Activated CD8-positive, alpha-beta T cell treated with anti-CD3 and anti-CD28 coated beads for 36 hours (primary cell): ENCODE measurements around the gene WWC1. TPM values are rescaled to one million over a fixed set of nuclear protein-coding genes. Genes with fewer than 3 reads are reported as not detected.

ENCODE experiments used
- ATAC-seq: fragments of 200-7000 bp; cut with Tn5 transposase; one replicate; pipeline ENCODE4 v1.10.0; 2021; ENCODE audit warnings: mild to moderate bottlenecking, moderate library complexity
- CTCF ChIA-PET: fragments of 350-600 bp; sonication (Branson Sonifier 250); formaldehyde crosslinking; loops from one replicate; lab custom pipeline; 2021; ENCODE audit warnings: antibody characterized with exemption; lab: Charles Lee
- POLR2A ChIA-PET: fragments of 350-600 bp; sonication (Branson Sonifier 250); formaldehyde crosslinking; loops from one replicate; lab custom pipeline; 2021; ENCODE audit warnings: antibody characterized with exemption; lab: Charles Lee
- DNase-seq: peaks from one replicate; pipeline ENCODE4 v3.0.0-alpha.2; 2020
- H3K27ac Mint-ChIP-seq: one replicate; pipeline ENCODE4 v1.8.0; 2021; ENCODE audit warnings: mild to moderate bottlenecking, mixed read lengths
- H3K27me3 Mint-ChIP-seq: one replicate; pipeline ENCODE4 v1.8.0; 2021; ENCODE audit warnings: mixed read lengths
- H3K36me3 Mint-ChIP-seq: one replicate; pipeline ENCODE4 v1.8.0; 2021; ENCODE audit warnings: low read depth, mixed read lengths
- H3K4me1 Mint-ChIP-seq: one replicate; pipeline ENCODE4 v1.8.0; 2021; ENCODE audit warnings: low read depth, mixed read lengths
- H3K4me3 Mint-ChIP-seq: one replicate; pipeline ENCODE4 v1.8.0; 2021; ENCODE audit warnings: mild to moderate bottlenecking, moderate library complexity, mixed read lengths
- H3K9me3 Mint-ChIP-seq: one replicate; pipeline ENCODE4 v1.8.0; 2021; ENCODE audit warnings: mixed read lengths
- intact Hi-C: fragments of 100-400 bp; cut with micrococcal nuclease; formaldehyde crosslinking; loops from one replicate; pipeline ENCODE4 v1.10.0; 2022
- total RNA-seq, 2 experiments: library from RNA; stranded (reverse); gene quantifications; one replicate each; pipeline ENCODE4 v1.2.3, GENCODE V29; 2021
- TF ChIP-seq, protein P1 (sequence below): fragments of 200-600 bp; IDR thresholded peaks from one replicate; pipeline ENCODE4 v1.8.0; 2022; ENCODE audit warnings: antibody characterized with exemption, mild to moderate bottlenecking

Gene WWC1
- total RNA-seq, 2 experiments from 2014 or later, result 0.45 to 0.47 TPM

DNA sequence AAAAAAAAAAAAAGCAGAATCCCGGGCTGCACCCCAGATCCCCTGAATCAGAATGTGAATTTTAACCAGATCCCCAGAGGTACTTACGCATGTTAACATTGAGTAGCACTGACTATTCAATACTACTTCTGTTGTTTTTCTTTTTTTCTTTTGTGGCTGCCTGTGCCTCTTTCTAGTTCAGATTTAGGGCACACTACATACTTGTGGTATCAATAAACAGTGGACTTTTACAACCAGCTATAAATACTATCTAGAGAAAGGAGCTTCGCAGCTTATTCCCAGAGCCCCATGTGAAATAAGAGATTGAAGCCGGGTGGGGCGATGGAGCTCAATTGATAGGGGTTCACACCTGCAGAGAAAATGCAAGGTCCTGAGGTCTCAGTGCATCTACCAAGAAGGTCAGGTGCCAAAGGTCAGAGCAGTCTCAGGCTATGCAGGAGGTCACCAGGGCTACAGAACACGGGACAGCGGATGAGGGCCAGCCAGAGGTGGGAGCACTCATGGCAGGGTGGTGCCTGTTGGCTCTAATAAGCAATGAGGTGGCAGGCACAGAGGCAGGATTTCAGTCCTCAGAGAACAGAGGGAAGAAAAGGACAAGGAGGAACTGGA lies 22.3 kb downstream of the WWC1 start:
- no peaks in the 10 kb centered on the region for H3K36me3 Mint-ChIP-seq
- no peak for ATAC-seq
- no peak overlapping the region for H3K4me3 Mint-ChIP-seq
- ChIA-PET CTCF (no interaction called here), POLR2A (no interaction called here)
- TF ChIP-seq, protein P1, sequence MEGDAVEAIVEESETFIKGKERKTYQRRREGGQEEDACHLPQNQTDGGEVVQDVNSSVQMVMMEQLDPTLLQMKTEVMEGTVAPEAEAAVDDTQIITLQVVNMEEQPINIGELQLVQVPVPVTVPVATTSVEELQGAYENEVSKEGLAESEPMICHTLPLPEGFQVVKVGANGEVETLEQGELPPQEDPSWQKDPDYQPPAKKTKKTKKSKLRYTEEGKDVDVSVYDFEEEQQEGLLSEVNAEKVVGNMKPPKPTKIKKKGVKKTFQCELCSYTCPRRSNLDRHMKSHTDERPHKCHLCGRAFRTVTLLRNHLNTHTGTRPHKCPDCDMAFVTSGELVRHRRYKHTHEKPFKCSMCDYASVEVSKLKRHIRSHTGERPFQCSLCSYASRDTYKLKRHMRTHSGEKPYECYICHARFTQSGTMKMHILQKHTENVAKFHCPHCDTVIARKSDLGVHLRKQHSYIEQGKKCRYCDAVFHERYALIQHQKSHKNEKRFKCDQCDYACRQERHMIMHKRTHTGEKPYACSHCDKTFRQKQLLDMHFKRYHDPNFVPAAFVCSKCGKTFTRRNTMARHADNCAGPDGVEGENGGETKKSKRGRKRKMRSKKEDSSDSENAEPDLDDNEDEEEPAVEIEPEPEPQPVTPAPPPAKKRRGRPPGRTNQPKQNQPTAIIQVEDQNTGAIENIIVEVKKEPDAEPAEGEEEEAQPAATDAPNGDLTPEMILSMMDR, result no peak
- H3K4me1 Mint-ChIP-seq, result no peaks in the 10 kb centered on the region
- no peak overlapping the region for H3K27ac Mint-ChIP-seq
- DNase-seq, result no peak
- intact Hi-C loops, result no loop called here
- no peaks in the 10 kb centered on the region for H3K9me3 Mint-ChIP-seq
- H3K27me3 Mint-ChIP-seq, result peaks cover 7% of the 10 kb centered on the region

DNA sequence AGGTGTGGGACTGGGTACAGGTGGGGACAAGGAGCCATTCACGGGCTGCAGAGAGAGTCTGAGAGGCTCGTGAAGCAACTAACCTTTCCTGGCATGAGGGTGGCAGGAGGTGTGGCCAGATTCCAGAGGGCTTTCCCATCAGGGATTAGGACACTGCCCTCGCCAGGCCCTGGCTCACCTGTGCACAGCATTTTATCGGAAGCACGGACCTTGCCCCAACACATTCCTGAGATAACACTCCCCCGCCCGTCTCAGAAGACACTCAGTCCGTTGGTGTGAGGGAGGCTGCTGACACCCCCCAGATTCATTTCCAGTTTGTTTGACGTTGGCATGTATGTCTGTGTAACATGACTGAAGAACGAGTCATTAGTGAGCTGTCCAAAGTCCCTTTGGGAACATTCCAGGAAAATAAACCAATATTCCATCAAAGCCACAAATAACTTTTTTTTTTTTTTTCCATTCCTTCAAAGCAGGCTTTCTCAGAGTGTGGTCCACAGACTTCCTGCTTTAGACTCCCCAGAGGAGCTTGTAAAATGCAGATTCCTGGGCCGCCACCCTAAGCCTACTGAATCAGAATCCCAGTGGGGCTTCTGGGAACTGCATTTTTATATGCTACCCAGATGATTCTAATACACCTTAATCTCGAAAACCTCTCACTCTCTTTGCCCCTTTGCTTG lies 23.4 kb downstream of the WWC1 start:
- no peak overlapping the region for H3K27ac Mint-ChIP-seq
- POLR2A ChIA-PET, result no interaction called here
- H3K36me3 Mint-ChIP-seq, result no peaks in the 10 kb centered on the region
- no peak for DNase-seq
- H3K4me1 Mint-ChIP-seq, result no peaks in the 10 kb centered on the region
- H3K9me3 Mint-ChIP-seq, result no peaks in the 10 kb centered on the region
- no peak overlapping the region for H3K4me3 Mint-ChIP-seq
- intact Hi-C loops, result no loop called here
- H3K27me3 Mint-ChIP-seq, result peaks cover 2% of the 10 kb centered on the region
- CTCF ChIA-PET, result no interaction called here
- no peak for ATAC-seq
- TF ChIP-seq, protein P1, result no peak

DNA sequence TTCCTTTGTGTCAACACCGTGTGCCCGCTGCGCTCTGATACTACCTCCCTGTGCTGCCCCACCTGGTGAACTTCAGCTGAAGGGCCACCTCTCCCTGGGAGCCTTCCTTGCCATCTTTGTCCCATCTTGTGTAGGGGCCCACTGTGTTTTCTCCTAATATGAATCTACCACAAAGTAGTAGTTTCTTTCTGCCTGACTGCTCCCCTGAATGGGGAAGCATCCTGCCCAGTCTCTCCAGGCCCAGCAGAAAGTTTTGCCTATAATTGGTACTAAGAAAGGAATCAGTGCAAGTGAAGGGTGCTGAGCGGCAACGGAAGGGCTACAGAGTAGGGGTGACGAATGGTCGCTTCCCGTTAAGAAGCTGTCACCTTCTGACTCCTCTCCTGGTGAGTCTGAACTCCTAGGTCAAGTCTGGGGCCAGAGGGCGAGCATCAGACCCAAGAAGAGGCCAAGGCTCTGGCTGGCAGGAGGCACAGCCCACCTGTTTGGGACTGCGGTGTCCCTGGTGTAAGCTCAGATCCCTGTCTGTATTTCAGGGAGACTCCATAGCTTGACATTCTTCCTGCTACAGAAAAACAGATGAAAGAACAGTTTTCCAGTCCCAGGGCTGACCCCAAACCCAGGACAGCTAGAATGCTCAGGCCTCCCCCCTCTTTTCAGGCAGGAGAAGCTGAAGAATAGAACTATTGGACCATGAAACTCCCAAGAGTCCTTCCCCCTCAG lies 24.1 kb downstream of the WWC1 start:
- no peak overlapping the region for H3K4me3 Mint-ChIP-seq
- POLR2A ChIA-PET, result no interaction called here
- no peak for DNase-seq
- CTCF ChIA-PET, result no interaction called here
- no peak for ATAC-seq
- no peaks in the 10 kb centered on the region for H3K4me1 Mint-ChIP-seq
- no peaks in the 10 kb centered on the region for H3K36me3 Mint-ChIP-seq
- no peaks in the 10 kb centered on the region for H3K9me3 Mint-ChIP-seq
- H3K27me3 Mint-ChIP-seq, result peaks cover 2% of the 10 kb centered on the region
- intact Hi-C loops, result no loop called here
- H3K27ac Mint-ChIP-seq, result no peak overlapping the region
- TF ChIP-seq, protein P1, result no peak

DNA sequence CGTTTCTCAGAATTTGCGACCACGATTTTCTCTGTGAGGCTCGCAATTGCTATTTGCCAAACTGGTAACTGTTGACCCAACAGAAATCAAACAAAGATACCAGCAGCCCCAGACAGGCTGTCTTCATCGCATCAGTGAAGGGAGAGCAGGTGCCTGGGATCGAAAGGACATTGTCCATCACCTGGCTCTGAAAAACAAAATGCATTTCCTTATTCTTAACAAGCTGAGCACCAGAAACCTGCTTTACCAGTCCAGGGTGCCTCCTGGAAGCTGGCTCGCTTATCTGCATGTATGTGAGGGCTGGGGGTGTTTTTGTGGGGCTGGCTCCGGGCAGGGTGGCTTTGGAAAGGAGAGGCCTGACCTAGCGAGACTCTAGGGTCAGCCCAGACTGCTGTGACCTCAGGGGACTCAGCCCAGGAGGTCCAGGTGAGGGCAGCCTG lies 24.7 kb downstream of the WWC1 start:
- POLR2A ChIA-PET, result no interaction called here
- intact Hi-C loops, result no loop called here
- TF ChIP-seq, protein P1, result no peak
- ATAC-seq, result no peak
- Mint-ChIP-seq H3K27ac (no peak overlapping the region), H3K36me3 (no peaks in the 10 kb centered on the region), H3K9me3 (no peaks in the 10 kb centered on the region), H3K4me3 (no peak overlapping the region), H3K4me1 (no peaks in the 10 kb centered on the region), H3K27me3 (no peaks in the 10 kb centered on the region)
- DNase-seq, result no peak
- CTCF ChIA-PET, result no interaction called here

DNA sequence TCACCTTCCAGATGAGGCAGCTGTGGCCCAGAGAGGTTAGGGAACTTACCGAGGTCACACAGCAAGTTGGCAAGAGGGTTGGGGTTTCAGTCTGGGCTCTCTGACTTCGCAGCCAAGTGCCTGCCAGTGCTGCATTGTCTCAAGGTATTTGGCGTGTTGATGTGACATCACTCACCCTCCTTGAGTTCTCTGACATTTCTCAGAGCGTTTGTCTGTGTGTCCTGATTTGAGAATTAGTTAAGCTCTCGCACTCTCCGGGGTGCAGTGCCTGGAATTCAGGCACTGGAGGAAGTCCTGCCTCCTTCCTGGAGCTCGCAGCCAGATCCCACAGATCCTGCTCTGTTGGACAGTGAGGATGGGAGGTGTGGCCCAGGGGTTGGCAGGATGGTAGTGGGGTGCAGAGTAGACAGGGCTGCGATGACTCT lies 25.7 kb downstream of the WWC1 start:
- no peaks in the 10 kb centered on the region for H3K9me3 Mint-ChIP-seq
- DNase-seq (no peak), ATAC-seq (no peak)
- H3K27ac Mint-ChIP-seq, result no peak overlapping the region
- no peaks in the 10 kb centered on the region for H3K4me1 Mint-ChIP-seq
- H3K27me3 Mint-ChIP-seq, result no peaks in the 10 kb centered on the region
- CTCF ChIA-PET, result no interaction called here
- intact Hi-C loops, result no loop called here
- TF ChIP-seq, protein P1, result no peak
- H3K4me3 Mint-ChIP-seq, result no peak overlapping the region
- POLR2A ChIA-PET, result no interaction called here
- H3K36me3 Mint-ChIP-seq, result no peaks in the 10 kb centered on the region
